Mucosa of descending colon (tissue), 3 donors: ENCODE measurements around the gene TYW1. TPM values are rescaled to one million over a fixed set of nuclear protein-coding genes. Genes with fewer than 3 reads are reported as not detected.
"Not testable (repeated sequence)": the region's sequence is repeated elsewhere in the genome, so short reads cannot be mapped to it uniquely, and the experiment has no call there.

Source experiments
- ATAC-seq: fragments of 200-7000 bp; cut with Tn5 transposase; one replicate; pipeline ENCODE4 v1.9.1; 2020; ENCODE audit warnings: mild to moderate bottlenecking, moderate library complexity
- DNase-seq, 3 donors: peaks; one replicate each; pipeline ENCODE4 v3.0.0-alpha.2; 2020
- H3K36me3 ChIP-seq: fragments of 200-600 bp; one replicate; pipeline ENCODE4 v1.8.0; 2021; ENCODE audit warnings: low read depth, mild to moderate bottlenecking
- H3K4me1 ChIP-seq: fragments of 200-600 bp; one replicate; pipeline ENCODE4 v1.8.0; 2021; ENCODE audit warnings: low read depth, mild to moderate bottlenecking
- H3K4me3 ChIP-seq: fragments of 200-600 bp; one replicate; pipeline ENCODE4 v1.8.0; 2021; ENCODE audit warnings: mild to moderate bottlenecking
- H3K9me3 ChIP-seq: fragments of 200-600 bp; one replicate; pipeline ENCODE4 v1.8.0; 2021; ENCODE audit warnings: mild to moderate bottlenecking
- intact Hi-C, 2 donors: fragments of 100-400 bp; cut with DNase I in 1 of 2; cut with micrococcal nuclease in 1 of 2; formaldehyde crosslinking; loops; one replicate each; pipeline versions ENCODE4 v1.11.0 to v1.11.1; 2022; cut with DNase I, micrococcal nuclease
- total RNA-seq, 3 donors: library from RNA; stranded (reverse); fragmentation: NEBNext Ultra II Directional in 2 of 3; extraction: Animal tissue kit (Norgen Biotek cat#: 25700) in 2 of 3; gene quantifications; one replicate each; pipeline versions ENCODE4 v1.2.1 to v1.2.4, GENCODE V29; 2021 to 2023
- TF ChIP-seq, protein P1 (sequence below): fragments of 200-600 bp; IDR thresholded peaks from one replicate; pipeline ENCODE4 v1.8.0; 2022; ENCODE audit warnings: antibody characterized with exemption, mild to moderate bottlenecking
- donor health status: DM: no; HTN: no; CAD: no; lungs with moderate emphysema.
- donor health status: DM: no; HTN: no; CAD: no.
- donor health status: DM: no; HTN: yes; CAD: no.

TYW1 gene
- total RNA-seq, 3 donors from 2014 or later = 14.6 to 19.0 (median 16.6) TPM

DNA sequence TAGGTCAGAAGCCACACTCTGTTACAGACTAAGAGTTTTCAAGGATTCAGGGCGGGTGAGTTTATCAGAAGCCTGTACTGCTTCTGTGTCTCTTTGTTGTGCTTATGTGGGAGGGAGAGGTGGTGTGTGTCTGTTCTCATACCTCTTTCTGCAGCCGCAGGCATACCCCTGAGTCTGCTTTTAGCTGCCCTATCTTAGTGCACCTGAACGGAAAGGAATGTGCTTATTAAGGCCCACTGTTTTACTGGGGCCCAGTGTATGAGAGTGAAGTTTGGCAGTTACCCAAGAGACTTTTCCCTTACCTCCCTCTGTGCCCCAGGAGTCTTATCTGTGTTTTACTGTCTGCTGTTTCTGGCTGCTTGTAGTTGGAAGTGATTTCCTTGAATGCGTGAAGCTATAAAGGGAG, 104.3 kb downstream of the TYW1 start:
- TF ChIP-seq, protein P1, sequence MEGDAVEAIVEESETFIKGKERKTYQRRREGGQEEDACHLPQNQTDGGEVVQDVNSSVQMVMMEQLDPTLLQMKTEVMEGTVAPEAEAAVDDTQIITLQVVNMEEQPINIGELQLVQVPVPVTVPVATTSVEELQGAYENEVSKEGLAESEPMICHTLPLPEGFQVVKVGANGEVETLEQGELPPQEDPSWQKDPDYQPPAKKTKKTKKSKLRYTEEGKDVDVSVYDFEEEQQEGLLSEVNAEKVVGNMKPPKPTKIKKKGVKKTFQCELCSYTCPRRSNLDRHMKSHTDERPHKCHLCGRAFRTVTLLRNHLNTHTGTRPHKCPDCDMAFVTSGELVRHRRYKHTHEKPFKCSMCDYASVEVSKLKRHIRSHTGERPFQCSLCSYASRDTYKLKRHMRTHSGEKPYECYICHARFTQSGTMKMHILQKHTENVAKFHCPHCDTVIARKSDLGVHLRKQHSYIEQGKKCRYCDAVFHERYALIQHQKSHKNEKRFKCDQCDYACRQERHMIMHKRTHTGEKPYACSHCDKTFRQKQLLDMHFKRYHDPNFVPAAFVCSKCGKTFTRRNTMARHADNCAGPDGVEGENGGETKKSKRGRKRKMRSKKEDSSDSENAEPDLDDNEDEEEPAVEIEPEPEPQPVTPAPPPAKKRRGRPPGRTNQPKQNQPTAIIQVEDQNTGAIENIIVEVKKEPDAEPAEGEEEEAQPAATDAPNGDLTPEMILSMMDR = no peak
- intact Hi-C loops = no loop called here

DNA sequence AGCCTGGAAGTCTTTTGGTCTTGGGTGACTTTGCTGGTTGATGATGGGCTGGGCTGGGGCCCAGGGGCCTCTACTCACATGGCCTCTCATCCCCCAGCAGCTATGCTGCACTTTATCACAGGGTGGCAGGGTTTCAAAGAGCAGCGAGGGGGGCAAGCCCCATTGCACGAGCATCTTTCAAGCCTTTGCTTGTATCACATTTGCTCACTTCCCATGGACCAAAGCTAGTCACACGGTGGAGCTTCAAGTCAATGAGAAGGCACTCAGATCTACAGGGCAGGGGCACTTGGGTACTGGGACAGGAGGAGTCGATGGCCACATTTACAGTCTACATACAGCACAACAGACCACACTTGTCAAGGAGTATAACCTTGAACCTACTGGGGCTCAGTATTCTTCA, 108.3 kb downstream of the TYW1 start:
- intact Hi-C loops, H3K4me1 ChIP-seq: not testable (repeated sequence)

More for the DNA sequence above, 104.3 kb downstream of the TYW1 start:
- peak; percentile 81 for ATAC-seq
- Histone ChIP-seq H3K4me1 (no peaks in the 10 kb centered on the region), H3K4me3 (no peak overlapping the region), H3K9me3 (no peaks in the 10 kb centered on the region), H3K36me3 (no peaks in the 10 kb centered on the region)
- DNase-seq = peak in 1 of 3 donors; percentile 37

DNA sequence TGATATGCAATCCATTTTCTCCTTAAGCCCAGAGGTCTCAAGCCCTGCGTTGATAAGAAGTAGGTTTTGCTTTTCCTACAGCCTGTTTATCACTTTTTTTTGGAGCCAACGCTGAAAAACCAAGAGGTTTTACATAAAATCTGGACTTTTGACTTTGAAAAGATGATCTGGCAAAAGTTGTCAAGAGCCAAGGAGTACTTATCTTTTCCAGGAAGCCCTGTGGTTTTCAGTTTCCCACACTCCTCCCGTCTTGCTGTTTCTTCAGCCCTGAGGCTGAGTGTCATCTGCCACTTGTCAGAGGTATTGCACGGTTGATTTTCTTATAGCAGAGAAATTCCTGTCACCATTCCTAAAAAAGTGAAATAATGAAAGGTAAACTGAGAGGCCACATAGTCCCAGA, 108.7 kb downstream of the TYW1 start:
- TF ChIP-seq, protein P1 = no peak
- DNase-seq (no peak), ATAC-seq (no peak)

More for the DNA sequence above, 108.3 kb downstream of the TYW1 start:
- ATAC-seq, DNase-seq, H3K9me3 ChIP-seq, H3K36me3 ChIP-seq, H3K4me3 ChIP-seq: not testable (repeated sequence)

DNA sequence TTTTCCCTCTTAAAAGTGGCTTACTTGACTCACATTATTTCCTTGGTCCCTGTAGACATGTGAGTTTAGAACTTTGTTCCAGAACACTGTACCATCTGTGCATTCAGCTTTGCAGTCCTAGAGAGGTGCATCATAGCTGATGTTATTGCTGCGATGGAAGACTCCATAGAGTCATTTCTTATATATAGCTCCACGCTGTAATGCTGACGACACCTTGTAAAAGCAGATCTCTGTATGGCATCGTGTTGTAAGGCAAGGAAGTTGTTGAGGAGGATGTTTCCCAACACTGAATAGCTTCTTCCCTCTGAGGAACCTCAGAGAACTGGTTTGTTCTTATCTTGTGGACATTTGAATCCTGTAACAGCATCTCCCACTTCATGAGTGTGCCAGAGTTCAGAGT, 109.6 kb downstream of the TYW1 start:
- DNase-seq, H3K4me1 ChIP-seq, intact Hi-C loops, H3K9me3 ChIP-seq, H3K4me3 ChIP-seq, ATAC-seq, H3K36me3 ChIP-seq: not testable (repeated sequence)

More for the DNA sequence above, 108.7 kb downstream of the TYW1 start:
- Histone ChIP-seq H3K36me3 (no peaks in the 10 kb centered on the region), H3K9me3 (no peaks in the 10 kb centered on the region), H3K4me3 (no peak overlapping the region), H3K4me1 (no peaks in the 10 kb centered on the region)
- intact Hi-C loops = no loop called here

DNA sequence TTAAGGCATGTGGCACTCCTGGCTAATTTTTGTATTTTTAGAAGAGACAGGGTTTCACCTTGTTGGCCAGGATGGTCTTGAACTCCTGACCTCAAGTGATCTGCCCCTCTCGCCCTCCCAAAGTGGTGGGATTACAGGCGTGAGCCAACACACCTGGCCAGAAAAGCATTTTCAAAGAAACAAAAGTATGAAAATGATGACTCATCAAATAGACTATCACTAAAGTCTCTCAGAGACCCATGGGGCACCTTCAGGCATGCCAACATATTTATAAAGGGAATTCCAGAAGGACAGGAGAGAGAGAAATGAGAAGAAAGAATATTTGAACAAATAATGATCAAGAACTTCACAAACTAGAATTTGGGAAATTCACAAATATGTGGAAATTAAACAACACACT, 114.7 kb downstream of the TYW1 start:
- DNase-seq, ATAC-seq, intact Hi-C loops, H3K9me3 ChIP-seq, H3K4me3 ChIP-seq, H3K36me3 ChIP-seq, H3K4me1 ChIP-seq: not testable (repeated sequence)

DNA sequence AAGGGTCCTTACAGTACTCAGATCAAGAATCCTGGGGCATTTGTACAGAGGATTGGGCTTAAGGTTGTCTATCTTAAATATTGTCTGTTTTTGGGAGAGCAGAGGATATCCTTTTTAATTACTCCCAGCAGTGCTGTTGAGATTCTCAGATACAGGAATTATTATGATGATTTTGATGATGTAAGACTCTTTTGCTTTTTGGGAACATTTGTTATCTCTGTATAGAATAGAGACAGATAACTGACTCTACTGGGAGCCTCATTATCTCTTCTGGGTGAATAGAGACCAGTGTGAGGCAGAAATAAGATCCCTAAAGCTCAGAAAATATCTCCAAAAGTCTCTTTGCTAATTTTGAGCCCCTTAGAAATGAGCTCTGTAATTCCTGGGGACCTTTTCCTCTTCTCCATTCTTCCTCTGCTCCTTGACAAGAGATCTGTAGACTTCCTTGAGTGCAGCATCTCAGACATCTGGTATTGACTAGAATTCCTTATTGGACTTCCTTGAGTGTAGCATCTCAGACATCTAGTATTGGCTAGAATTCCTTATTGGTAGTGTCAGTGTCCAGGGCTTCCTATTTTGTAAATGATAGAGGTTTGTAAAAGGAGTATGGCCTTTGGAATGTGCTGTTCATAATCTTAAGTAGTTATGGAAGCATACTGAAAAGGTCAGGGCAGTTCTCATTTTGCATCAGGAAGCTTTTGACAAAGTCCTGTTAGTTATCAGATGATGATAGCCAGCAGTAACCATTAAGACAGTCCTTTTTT, 118.0 kb downstream of the TYW1 start:
- H3K4me1 ChIP-seq, H3K9me3 ChIP-seq, H3K36me3 ChIP-seq, DNase-seq, intact Hi-C loops, H3K4me3 ChIP-seq: not testable (repeated sequence)
- peak; percentile 52 for ATAC-seq

DNA sequence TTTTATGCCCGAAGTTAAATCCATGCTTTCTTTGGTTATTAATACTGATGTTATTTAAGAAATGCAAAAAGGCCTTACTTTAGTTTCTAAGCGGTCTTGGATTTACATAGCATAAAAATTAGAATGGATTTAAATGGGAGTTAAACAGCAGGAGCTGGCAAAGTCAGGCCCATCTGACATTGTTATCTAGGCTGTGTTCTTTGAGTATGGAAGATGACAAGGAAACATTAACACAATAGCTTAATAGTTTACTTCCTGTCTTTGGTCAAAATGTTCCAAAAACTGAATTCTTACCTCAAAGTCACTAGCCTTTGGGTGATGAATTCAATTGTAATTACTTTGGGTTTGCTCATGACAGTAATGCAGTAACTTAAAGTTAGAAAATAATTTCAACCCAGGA, 123.9 kb downstream of the TYW1 start:
- H3K9me3 ChIP-seq, intact Hi-C loops, DNase-seq, H3K36me3 ChIP-seq, ATAC-seq, H3K4me3 ChIP-seq, H3K4me1 ChIP-seq: not testable (repeated sequence)

DNA sequence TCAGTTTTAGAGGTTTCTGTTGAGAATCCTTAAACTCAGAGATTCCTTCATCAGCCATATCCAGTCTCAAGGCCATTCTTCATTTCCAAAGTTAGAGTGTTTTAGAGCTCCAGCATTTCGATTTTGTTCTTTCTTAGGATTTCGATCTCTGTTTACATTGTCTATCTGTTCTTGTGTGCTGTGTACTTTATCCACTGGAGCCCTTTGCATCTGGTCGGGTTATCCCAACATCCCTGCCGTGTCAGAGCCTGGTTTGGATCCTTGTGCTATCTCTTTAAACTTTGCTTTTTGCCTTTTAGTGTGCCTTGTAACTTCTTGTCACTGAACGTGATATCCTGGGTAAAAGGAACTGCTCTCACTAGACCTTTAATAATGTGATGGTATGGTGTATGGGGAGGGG, 131.6 kb downstream of the TYW1 start:
- H3K9me3 ChIP-seq, H3K4me1 ChIP-seq, ATAC-seq, DNase-seq, H3K4me3 ChIP-seq, intact Hi-C loops, H3K36me3 ChIP-seq: not testable (repeated sequence)

DNA sequence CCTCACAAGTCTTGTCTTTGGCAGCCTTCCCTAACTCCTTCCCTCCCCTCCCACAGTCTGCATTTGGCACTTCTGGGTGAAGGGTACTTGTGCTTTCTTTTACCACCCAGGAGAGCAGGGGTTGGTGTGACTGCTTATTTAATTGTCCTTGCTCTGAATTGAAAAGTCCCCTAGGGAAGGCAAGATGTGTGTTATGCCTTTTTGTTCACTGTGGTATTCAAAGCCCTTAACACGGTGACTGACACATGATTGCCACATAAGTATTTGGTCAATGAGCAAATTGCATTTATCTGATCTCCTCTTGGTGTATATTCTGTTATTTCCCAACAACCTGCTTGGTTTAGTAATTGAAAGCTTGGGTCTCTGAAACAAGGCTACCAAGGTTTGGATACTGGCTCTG, 134.1 kb downstream of the TYW1 start:
- intact Hi-C loops, ATAC-seq, H3K36me3 ChIP-seq, H3K4me3 ChIP-seq, H3K4me1 ChIP-seq, H3K9me3 ChIP-seq, DNase-seq: not testable (repeated sequence)

DNA sequence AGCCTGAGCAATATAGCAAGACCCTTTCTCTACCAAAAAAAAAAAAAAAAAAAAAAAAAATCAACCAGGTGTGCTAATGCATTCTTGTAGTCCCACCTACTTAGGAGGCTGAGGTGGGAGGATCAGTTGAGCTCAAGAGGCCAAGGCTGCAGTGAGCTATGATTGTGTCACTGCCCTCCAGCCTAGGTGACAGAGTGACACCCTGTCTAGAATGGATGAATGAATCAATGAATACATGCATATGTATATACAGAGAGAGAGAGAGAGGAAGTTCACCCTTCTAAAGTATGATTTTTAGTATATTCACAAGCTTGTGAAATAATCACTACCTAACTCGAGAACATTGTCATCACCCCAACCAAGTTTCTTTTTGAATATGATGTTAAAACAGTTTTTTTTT, 138.3 kb downstream of the TYW1 start:
- intact Hi-C loops, H3K4me3 ChIP-seq, H3K4me1 ChIP-seq, DNase-seq, ATAC-seq, H3K9me3 ChIP-seq, H3K36me3 ChIP-seq: not testable (repeated sequence)

DNA sequence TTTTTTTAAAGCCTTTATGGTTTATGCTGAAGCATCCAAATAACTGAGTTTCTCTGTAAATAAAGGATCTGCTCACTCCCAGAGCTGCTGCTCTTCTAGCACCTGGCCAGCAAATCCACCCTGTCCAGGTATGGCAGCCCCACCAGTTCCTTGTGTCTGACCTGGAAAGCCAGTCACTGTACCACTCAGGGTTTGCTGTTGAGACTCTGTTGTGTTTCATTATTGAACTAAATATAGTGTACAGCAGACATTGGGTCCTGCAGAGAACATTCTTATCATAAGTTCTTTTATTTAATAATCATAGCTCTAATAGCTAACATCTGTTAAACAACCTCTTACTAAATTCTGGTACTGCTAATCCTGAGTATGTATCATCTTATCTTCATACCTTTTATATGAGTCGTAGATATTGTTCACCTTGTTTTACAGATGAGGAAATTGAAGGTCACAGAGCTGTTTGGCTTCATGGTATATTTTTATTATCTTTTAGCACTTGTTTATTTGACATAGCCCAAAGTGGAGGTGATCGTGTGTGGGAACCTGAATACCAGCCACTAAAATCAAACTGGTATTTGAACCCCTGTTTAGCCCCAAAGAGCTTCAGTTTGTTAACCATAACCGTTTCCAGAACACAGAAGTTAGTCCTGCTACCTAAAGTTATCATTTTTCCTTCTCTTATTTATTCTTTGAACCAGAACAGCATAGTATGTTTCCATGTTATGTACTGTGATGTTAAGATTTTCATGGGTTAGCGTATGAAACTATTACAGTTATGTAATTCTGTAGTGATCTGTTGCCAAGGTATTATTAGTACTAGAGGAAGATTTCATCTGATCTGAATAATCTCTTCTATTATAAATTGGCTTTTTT, 139.2 kb downstream of the TYW1 start:
- H3K4me1 ChIP-seq, H3K4me3 ChIP-seq, DNase-seq, H3K9me3 ChIP-seq, ATAC-seq, intact Hi-C loops, H3K36me3 ChIP-seq: not testable (repeated sequence)

DNA sequence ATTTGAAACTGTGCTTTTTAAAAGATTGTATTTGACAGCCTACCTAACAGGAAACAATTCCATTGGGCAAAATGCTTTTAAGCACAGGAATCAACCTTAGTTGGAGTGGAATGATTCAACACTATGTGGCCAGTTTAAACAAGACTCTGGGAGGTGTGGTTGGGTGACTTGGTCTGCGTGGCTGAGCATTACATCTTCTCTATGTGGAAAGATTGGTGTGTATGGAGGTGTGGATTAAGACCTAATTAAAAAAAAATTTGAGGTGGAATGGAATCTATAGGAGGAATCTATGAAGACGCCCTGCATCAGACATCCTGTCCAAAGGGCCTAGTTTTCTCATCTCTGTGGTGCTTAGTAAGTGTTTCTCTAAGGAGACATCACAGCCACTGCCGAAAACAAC, 140.9 kb downstream of the TYW1 start:
- H3K4me1 ChIP-seq, intact Hi-C loops, H3K9me3 ChIP-seq, DNase-seq, H3K36me3 ChIP-seq, ATAC-seq, H3K4me3 ChIP-seq: not testable (repeated sequence)
